ENCODE results near the gene SMCO1. TPM values are rescaled to one million over a fixed set of nuclear protein-coding genes. Genes with fewer than 3 reads are reported as not detected.
A peak's percentile ranks its signal among the peaks of the same experiment; 100 is the strongest.
"Not testable (repeated sequence)": the region's sequence is repeated elsewhere in the genome, so short reads cannot be mapped to it uniquely, and the experiment has no call there.

The SMCO1 gene
- total RNA-seq, 1 experiment from 2014 or later: not detected

DNA sequence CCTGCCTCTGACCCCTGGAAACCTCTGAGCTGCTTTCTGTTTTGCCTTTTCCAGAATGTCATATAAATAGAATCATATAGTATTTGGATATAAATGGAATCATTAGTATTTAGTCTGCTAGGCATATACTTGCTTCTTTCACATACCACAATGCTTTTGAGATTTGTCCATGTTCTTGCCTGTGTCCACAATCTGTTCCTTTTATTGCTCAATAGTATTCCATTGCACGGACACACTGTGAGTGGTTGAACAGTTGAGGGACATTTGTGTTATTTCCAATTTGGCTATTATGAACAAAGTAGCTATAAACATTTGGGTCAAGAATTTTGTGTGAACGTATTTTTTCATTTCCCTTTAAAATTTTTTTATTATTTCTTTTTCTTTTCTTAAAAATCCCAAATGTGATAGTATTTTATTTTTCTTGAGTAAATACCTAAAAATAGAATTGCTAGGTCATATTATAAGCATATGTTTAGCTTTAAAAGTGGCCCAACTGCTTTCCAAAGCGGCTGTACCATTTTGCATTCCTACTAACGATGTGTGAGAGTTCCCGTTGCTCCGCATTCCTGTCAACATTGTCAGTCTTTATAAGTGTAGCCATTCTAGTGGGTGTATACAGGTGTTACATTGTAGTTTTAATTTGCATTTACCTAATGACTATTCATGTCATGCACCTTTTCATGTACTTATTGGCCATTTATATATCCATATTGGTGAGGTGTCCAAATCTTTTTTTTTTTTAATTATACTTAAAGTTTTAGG, 26.7 kb upstream of the SMCO1 start:
- H3K36me3 ChIP-seq: no peaks in the 10 kb centered on the region
- H3K4me1 ChIP-seq (replicated peaks): no peaks in the 10 kb centered on the region
- no peaks in the 10 kb centered on the region for H3K27me3 ChIP-seq (replicated peaks)
- H3K9me3 ChIP-seq (replicated peaks): no peaks in the 10 kb centered on the region
- no peak for DNase-seq (ENCODE audit: low read depth in 1 of 2, low spot score in 2 of 2)
- no peak overlapping the region for H3K27ac ChIP-seq
- H3K4me3 ChIP-seq: no peak overlapping the region

- H3K36me3 ChIP-seq: no peaks in the 10 kb centered on the region
- no peak for DNase-seq (ENCODE audit: low read depth in 1 of 2, low spot score in 2 of 2)
Measured at GRCh38 chr3:196537319-196537984, 22.3 kb upstream of the SMCO1 start.

GRCh38 chr3:196533260-196533681, 18.1 kb upstream of the SMCO1 start:
- no peaks in the 10 kb centered on the region for H3K27me3 ChIP-seq (replicated peaks)
- H3K4me1 ChIP-seq (replicated peaks): peaks cover 5% of the 10 kb centered on the region
- DNase-seq (ENCODE audit: low read depth in 1 of 2, low spot score in 2 of 2): no peak
- H3K36me3 ChIP-seq: no peaks in the 10 kb centered on the region
- H3K9me3 ChIP-seq (replicated peaks): no peaks in the 10 kb centered on the region; the same call in 1 of the 2 replicates
- H3K4me3 ChIP-seq: no peak overlapping the region
- H3K27ac ChIP-seq: no peak overlapping the region

More at GRCh38 chr3:196537319-196537984, 22.3 kb upstream of the SMCO1 start:
- Histone ChIP-seq H3K27me3 (replicated peaks) (no peaks in the 10 kb centered on the region), H3K9me3 (replicated peaks) (no peaks in the 10 kb centered on the region), H3K4me1 (replicated peaks) (no peaks in the 10 kb centered on the region), H3K27ac (no peak overlapping the region), H3K4me3 (no peak overlapping the region)

GRCh38 chr3:196531418-196531817, 16.3 kb upstream of the SMCO1 start:
- Histone ChIP-seq H3K9me3 (replicated peaks) (no peaks in the 10 kb centered on the region; the same call in 1 of the 2 replicates), H3K36me3 (no peaks in the 10 kb centered on the region), H3K27me3 (replicated peaks) (no peaks in the 10 kb centered on the region), H3K4me3 (no peak overlapping the region), H3K27ac (no peak overlapping the region), H3K4me1 (replicated peaks) (peaks cover 5% of the 10 kb centered on the region)
- DNase-seq (ENCODE audit: low read depth in 1 of 2, low spot score in 2 of 2): no peak

- peak; percentile 38 to 53 for DNase-seq (ENCODE audit: low read depth in 1 of 2, low spot score in 2 of 2)
- H3K27me3 ChIP-seq (replicated peaks): no peaks in the 10 kb centered on the region
- H3K4me3 ChIP-seq: peak overlapping the region; percentile 13; the same call in 1 of the 2 replicates
- no peak overlapping the region for H3K27ac ChIP-seq
- H3K36me3 ChIP-seq: no peaks in the 10 kb centered on the region
- H3K4me1 ChIP-seq (replicated peaks): peaks cover 5% of the 10 kb centered on the region
- H3K9me3 ChIP-seq (replicated peaks): no peaks in the 10 kb centered on the region; the same call in 1 of the 2 replicates
Measured at GRCh38 chr3:196528639-196529233, 13.6 kb upstream of the SMCO1 start.

DNA sequence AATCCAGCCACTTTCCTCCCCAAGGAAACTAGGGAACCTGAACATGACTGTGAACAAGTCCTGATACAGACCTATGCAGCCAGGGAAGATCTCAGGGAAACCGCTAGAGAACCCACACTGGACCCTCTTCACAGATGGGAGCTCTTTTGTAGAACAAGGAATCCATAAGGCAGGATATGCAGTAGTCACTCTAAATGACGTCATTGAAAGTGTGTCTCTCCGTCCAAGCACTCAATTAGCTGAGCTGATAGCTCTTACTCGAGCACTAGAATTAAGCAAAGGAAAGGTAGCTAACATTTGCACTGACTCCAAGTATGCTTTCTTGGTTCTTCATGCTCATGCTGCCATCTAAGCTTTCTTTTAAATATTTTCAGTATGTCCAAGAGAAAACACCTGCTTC, 10.0 kb upstream of the SMCO1 start:
- DNase-seq (ENCODE audit: low read depth in 1 of 2, low spot score in 2 of 2): no peak
- peaks cover 5% of the 10 kb centered on the region for H3K4me1 ChIP-seq (replicated peaks)
- H3K36me3 ChIP-seq: no peaks in the 10 kb centered on the region
- H3K27ac ChIP-seq: no peak overlapping the region
- H3K9me3 ChIP-seq (replicated peaks): peaks cover 4% of the 10 kb centered on the region; the same call in 1 of the 2 replicates
- H3K4me3 ChIP-seq: no peak overlapping the region
- no peaks in the 10 kb centered on the region for H3K27me3 ChIP-seq (replicated peaks)

DNA sequence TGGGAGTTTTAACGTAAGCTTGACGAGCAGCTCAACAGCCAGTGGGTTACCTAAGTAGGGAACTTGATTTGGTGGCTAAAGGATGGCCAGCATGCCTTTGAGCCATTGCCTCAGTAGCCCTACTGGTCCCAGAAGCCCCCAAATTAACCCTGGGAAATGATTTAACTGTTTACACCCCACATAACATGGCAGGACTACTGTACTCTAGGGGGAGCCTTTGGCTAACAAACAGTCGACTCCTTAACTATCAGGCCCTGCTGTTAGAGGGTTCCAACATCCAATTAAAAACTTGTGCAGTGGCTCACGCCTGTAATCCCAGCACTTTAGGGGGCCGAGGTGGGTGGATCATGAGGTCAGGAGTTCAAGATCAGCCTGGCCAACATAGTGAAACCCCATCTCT, 9.4 kb upstream of the SMCO1 start:
- Histone ChIP-seq H3K4me1 (replicated peaks) (peaks cover 5% of the 10 kb centered on the region), H3K36me3 (no peaks in the 10 kb centered on the region), H3K4me3 (no peak overlapping the region), H3K27ac (no peak overlapping the region), H3K27me3 (replicated peaks) (no peaks in the 10 kb centered on the region), H3K9me3 (replicated peaks) (peaks cover 4% of the 10 kb centered on the region; the same call in 1 of the 2 replicates)
- no peak for DNase-seq (ENCODE audit: low read depth in 1 of 2, low spot score in 2 of 2)

- Histone ChIP-seq H3K4me3 (no peak overlapping the region), H3K9me3 (replicated peaks) (peaks cover 4% of the 10 kb centered on the region; the same call in 1 of the 2 replicates), H3K27ac (no peak overlapping the region), H3K4me1 (replicated peaks) (peaks cover 4% of the 10 kb centered on the region), H3K36me3 (no peaks in the 10 kb centered on the region), H3K27me3 (replicated peaks) (no peaks in the 10 kb centered on the region)
- no peak for DNase-seq (ENCODE audit: low read depth in 1 of 2, low spot score in 2 of 2)
Measured at GRCh38 chr3:196523841-196524240, 8.7 kb upstream of the SMCO1 start.

DNA sequence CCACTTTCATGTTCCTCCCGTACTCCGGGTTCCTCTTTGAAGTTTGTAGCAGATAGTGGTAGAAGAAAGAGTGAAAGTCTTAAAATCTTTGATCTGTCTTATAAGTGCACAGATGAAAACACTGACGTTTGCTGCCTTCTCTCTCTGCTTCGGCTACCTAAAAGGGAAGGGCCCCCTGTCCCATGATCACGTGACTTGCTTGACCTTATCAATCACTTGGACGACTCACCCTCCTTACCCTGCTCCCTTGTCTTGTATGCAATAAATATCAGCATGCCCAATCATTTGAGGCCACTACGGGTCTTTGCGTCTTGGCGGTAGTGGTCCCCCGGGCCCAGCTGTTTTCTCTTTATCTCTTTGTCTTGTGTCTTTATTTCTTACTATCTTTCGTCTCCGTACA, 6.1 kb upstream of the SMCO1 start:
- H3K36me3 ChIP-seq; DNase-seq (ENCODE audit: low read depth in 1 of 2, low spot score in 2 of 2); H3K27me3 ChIP-seq (replicated peaks); H3K27ac ChIP-seq; H3K4me1 ChIP-seq (replicated peaks); H3K4me3 ChIP-seq; H3K9me3 ChIP-seq (replicated peaks): not testable (repeated sequence)

DNA sequence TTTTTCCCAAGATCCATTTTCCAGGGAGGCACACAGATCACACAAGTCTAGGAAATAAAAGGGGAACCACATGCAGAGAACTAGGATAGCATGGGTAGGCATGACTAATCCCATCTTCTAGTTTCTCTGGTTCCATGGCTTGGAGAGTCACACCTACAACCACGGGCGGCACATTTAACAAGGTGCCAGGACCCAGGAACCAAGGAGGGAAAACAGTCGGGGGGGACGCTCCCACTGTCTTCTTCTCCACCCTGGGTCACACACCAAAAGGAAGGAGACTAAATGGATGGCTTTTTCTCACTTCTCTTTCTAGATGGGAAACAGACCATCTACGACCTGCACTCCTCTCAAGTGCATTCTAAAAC, 4.6 kb upstream of the SMCO1 start:
- Histone ChIP-seq H3K27ac (no peak overlapping the region), H3K27me3 (replicated peaks) (no peaks in the 10 kb centered on the region), H3K4me3 (no peak overlapping the region), H3K9me3 (replicated peaks) (0 out of 2 replicates have a peak, but pooled peaks cover 4% of the 10 kb centered on the region), H3K4me1 (replicated peaks) (no peaks in the 10 kb centered on the region), H3K36me3 (no peaks in the 10 kb centered on the region)
- DNase-seq (ENCODE audit: low read depth in 1 of 2, low spot score in 2 of 2): no peak

DNA sequence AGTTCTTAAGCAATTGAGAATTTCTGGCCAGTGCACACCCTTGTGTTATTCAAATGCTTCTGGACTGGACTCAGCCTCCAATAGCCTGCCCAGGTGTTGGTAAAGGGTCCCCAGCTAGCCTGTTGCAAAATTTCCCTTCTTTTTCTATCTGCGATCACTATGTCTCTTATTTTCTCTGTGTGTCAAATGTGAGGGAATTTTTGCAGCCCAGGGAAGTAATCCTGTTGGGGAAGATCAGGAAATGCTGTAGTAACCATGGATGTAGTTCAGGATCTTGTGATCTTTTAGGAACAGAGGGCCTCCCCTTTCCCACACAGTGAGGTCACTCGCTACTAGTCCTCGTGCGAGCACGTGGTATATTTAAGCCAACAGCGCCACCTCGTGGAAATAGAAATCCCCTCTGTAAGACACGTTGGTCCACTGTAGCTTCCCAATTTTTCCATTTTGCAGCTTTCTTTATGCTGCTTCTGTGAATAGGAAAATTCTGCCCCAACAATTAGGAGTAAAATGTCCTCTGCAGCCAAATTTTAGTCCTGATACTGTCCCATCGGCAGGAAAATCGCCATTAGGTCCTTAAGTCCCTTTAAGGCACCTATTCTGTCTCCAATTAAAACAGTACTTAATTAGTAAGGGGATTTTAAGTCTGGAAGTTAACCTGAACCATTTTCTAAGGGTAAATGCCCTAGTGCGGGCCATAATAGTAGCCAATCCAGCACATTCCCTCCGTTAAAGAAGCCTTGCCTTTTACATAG, 4.0 kb upstream of the SMCO1 start:
- DNase-seq (ENCODE audit: low read depth in 1 of 2, low spot score in 2 of 2): peak; percentile 58 to 84
- Histone ChIP-seq H3K4me1 (replicated peaks) (peaks cover 3% of the 10 kb centered on the region), H3K36me3 (no peaks in the 10 kb centered on the region), H3K4me3 (no peak overlapping the region), H3K27ac (no peak overlapping the region), H3K9me3 (replicated peaks) (0 out of 2 replicates have a peak, but pooled peaks cover 4% of the 10 kb centered on the region), H3K27me3 (replicated peaks) (no peaks in the 10 kb centered on the region)

DNA sequence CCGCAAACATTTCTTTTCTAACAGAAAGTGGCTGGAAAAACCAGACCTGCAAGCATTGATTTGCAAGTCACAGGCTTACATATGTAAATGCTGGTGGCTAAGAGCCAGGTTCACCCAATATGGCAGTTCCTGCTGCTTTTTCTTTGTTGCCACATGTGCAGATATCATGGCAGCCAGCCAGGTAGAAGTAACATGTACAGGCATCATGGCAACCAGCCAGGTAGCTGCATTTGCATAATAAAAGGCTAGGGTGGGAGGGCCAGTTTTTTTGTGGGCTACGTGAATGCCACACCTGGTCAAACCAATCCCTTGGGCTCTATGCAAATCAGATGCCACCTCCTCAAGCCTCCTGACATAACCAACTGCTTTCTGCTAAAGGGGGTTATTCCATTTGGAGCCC, 2.8 kb upstream of the SMCO1 start:
- no peak overlapping the region for H3K4me3 ChIP-seq
- H3K9me3 ChIP-seq (replicated peaks): 0 out of 2 replicates have a peak, but pooled peaks cover 4% of the 10 kb centered on the region
- no peaks in the 10 kb centered on the region for H3K27me3 ChIP-seq (replicated peaks)
- DNase-seq (ENCODE audit: low read depth in 1 of 2, low spot score in 2 of 2): no peak
- no peaks in the 10 kb centered on the region for H3K36me3 ChIP-seq
- H3K4me1 ChIP-seq (replicated peaks): peaks cover 8% of the 10 kb centered on the region
- no peak overlapping the region for H3K27ac ChIP-seq

DNA sequence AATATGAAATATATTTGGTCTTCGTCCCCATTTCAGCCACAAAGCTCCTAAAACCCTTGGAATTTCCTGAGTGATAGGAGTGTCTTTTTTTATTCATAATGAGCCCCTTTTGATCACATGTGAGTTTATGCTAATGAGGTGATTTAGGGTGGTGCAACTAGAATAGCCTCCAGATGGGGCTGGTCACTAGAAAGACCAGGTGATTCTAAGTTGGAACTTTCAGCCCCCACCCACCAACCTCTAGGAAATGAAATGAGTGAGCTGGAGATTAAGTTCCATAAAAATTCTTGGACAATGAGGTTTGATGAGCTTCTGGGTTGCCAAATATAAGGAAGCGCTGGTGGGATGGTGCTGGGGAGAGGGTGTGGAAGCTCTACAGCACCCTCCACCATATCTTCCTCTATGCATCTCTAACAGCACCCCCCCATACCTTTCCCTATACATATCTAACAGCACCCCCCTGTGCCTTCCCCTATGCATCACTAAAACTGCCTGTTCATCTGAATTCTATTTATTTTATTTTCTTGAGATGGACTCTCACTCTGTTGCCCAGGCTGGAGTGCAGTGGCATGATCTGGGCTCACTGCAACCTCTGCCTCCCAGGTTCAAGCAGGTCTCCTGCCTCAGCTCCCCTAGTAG, 2.1 kb upstream of the SMCO1 start:
- Histone ChIP-seq H3K36me3 (no peaks in the 10 kb centered on the region), H3K4me1 (replicated peaks) (peaks cover 8% of the 10 kb centered on the region), H3K9me3 (replicated peaks) (0 out of 2 replicates have a peak, but pooled peaks cover under 1% of the 10 kb centered on the region), H3K4me3 (no peak overlapping the region), H3K27ac (no peak overlapping the region), H3K27me3 (replicated peaks) (no peaks in the 10 kb centered on the region)
- DNase-seq (ENCODE audit: low read depth in 1 of 2, low spot score in 2 of 2): no peak
